Measurements from ENCODE around the gene HOXD10.
A peak's percentile ranks its signal among the peaks of the same experiment; 100 is the strongest.

The HOXD10 gene

DNA sequence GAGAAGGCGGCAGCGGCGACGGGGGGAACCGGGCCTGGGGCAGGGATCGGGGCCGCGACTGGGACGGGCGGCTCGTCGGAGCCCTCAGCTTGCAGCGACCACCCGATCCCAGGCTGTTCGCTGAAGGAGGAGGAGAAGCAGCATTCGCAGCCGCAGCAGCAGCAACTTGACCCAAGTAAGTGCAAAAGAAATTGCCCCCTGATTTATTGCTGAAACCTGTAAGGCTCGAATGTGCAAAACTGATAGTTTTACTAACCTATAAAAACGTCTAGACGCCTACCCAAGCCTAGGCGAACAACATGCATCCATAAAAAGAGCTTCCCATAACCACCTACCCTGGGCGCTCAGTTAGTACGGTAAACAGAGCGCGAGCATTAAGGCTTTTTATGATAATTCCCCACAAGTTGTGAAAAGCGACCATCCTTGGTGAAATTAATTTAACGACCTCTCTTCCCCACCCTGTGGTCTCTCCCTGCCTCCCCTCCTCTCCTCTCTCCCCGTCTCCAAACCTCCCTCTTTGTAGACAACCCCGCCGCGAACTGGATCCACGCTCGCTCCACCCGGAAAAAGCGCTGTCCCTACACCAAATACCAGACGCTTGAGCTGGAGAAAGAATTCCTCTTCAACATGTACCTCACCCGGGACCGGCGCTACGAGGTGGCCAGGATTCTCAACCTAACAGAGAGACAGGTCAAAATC is 7.0 kb downstream of the HOXD10 start:
- no peak for DNase-seq (ENCODE audit: low read depth)

DNA sequence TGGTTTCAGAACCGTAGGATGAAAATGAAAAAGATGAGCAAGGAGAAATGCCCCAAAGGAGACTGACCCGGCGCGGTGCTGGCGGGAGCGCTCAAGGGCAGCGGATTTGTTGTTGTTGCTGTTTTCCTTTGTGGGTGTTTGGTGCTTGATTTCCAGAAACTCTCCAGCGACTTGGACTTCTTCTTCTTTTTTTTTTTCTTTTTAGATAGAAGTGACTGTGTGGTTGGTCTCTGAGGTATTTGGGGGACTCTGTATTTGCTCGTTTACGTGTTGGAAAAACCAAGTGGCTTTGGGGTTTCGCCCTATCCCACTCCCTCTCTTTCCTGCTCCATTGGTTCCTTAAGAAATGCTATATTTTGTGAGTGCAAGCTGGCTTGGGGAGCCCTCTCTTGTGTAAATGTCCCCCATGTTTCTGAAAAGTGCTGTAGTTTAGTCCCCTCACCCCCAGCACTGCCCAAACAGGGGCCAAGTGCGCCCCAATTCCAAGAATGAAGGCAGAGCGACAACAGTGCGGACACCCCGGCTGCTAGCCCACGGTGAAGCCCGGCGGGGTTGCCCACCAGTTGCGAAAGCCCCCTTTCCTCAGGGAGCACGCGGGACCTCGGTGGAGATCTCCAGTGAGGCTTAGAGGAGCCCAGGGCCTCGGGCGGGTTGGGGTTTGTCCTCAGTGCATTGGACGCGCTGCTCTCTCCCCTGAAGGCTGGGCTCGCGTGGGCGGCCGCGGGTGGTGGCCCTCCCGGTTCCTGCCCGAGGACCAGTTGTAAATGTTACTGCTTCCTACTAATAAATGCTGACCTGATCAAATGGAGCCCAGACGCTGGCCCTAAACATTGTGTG is 7.8 kb downstream of the HOXD10 start:
- DNase-seq (ENCODE audit: low read depth): no peak

DNA sequence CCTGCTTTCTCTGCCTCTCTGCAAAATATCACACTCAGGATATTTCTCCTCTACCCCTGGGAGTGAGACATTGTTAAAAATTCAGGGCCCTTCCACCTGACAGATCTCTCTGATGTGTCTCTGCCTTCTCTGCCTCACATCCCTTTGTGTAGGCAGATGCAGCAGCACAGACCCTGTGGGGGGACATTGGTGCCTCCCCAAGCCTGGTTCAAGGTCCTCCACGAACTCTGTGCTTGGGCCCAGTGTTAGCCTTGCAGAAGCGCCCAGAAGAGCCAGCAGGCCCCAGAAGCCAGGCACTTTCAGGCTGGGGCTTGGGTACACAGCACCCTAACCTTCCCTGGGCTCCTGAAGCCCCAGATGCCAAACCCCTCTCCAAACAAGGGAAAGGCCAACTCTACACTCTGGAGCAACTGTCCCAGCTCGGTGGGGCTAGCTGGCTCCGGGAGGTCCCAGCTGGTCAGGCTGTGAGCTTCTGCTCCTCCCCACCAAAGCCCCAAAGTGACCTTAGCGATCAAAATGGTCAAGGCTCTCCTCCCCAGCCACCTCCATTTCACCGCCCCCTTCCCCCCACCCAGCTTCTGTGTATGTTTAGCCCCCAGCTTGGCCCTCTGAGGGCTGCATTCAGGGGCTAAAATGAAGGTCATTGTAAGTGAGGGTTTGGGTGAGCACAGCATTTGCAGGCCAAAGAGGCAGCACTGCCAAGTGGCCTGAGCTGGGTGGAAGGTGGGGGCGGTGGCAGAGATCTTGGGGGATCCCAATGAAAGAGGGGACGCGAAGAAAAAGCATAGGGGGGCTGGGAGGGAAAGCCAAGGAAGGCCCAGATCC is 8.6 kb downstream of the HOXD10 start:
- no peak for DNase-seq (ENCODE audit: low read depth)

- DNase-seq (ENCODE audit: low read depth): no peak
These were observed 9.1 kb downstream of the HOXD10 start for GRCh38 chr2:176125772-176126054.

GRCh38 chr2:176126929-176127773 is 10.6 kb downstream of the HOXD10 start:
- no peak for DNase-seq (ENCODE audit: low read depth)

DNA sequence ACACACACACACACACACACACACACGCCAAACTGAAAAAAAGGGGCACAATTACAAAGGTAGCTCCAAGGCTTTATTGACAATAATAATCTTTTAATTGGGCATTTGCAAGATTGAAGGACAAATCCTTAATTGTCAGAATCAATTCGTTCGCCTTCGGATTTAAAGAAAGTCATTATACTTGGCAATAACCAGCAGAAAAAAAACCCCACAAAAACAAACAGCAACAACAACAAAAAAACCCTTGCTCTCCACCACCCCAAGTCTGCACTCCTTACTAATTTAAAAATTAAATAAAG is 11.1 kb downstream of the HOXD10 start:
- DNase-seq (ENCODE audit: low read depth): no peak

DNA sequence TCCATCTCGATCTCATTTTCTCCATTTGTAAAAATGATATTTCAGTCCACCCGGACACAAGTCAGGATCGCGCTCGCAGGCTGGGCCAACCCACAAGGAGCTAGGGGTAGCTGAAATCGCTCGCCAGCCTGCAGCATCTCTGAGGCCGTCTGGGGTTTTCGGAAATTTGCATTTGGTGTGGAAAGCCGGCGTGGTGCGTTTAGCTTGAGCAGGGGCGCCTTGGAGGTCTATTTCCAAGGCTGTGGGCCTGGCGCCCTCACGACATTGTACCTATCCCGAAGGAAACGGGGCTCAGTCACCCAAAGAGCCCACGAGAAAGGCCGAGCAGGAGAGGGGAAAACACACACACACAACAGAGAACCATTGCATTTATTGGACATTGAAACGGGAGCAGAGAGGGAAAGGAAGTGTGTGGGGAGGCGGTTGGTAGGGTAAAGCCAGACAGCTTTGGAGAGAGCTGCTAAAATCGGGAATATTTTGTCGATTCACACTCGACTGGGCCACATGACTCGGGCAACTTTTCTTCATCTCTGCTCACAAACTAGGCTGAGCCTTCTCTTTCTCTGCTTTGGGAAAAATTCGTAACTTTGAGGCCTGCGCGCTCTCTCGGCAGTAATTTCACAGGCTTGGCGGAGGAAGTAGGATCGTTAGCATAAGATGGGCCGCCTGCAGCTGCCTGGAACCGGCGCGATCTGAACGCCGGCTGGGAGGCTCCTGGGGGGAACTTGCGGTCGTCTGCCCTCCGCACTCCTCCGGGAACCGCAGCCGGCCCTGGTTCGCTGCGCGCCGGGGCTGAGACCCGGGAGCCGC is 11.8 kb downstream of the HOXD10 start:
- DNase-seq (ENCODE audit: low read depth): no peak

DNA sequence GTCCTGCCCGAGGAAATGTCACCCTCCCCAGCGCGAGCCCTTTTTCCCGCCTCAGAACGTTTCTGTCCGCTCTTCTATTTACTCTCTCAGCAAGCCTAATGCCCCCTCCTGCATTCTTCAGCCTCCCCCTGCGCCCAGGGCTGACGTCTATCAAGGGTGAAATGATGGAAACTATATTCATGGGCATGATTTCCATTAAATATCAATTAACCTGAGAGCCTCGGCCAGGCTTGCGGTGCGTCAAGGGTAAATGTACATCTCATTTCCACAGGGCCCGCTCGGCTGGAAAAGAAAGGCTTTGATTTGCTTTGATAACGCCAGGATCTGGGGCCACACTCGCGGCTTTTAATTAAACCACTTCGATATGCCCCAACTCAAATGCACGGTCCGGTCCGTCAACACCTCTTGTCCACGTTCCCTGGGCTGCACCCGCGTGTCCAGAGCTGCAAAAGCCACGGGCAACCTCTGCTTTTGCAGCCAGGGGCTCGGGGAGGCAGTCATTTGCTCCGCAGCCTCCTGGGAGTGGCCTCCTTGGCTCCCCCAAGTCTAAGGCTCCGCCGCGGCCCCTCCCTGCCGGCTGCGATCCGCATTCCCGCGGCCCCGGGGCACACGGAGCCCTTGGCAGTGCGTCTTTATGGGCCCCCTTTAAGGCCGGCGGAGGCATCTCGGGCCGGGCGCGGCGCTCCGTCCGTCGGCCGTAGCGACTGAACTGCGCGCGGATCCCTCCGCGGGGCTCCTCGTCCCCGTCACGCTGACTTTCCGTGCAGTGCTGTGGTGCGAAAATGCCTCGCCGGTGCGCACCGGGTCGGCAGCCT is 12.6 kb downstream of the HOXD10 start, which contains the start of gene HOXD8:
TSS of gene HOXD8 (plus strand) at position 724 of the 815 bp plus-strand sequence. CDS start 662 bp downstream, outside the sequence.
- DNase-seq (ENCODE audit: low read depth): peak; percentile 71

GRCh38 chr2:176129813-176130146 is 13.2 kb downstream of the HOXD10 start:
- DNase-seq (ENCODE audit: low read depth): no peak

GRCh38 chr2:176130147-176130956 is 13.8 kb downstream of the HOXD10 start:
- DNase-seq (ENCODE audit: low read depth): no peak

- DNase-seq (ENCODE audit: low read depth): no peak
These were observed 14.6 kb downstream of the HOXD10 start for GRCh38 chr2:176130957-176131847.

DNA sequence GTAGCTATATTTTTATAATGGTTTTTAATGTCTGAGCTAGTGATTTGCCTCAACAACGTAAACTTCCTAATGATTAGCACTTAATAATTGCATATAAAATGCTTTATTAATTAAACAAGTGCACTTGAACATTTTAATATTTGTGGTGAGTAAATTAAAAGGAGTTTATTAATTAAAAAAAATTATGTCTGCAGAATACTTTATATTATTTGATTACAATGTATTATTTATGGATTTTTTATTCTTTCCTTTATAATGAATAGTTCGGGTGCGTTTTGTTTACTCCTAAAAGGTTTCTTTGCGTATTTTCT is 15.2 kb downstream of the HOXD10 start:
- no peak for DNase-seq (ENCODE audit: low read depth)

DNA sequence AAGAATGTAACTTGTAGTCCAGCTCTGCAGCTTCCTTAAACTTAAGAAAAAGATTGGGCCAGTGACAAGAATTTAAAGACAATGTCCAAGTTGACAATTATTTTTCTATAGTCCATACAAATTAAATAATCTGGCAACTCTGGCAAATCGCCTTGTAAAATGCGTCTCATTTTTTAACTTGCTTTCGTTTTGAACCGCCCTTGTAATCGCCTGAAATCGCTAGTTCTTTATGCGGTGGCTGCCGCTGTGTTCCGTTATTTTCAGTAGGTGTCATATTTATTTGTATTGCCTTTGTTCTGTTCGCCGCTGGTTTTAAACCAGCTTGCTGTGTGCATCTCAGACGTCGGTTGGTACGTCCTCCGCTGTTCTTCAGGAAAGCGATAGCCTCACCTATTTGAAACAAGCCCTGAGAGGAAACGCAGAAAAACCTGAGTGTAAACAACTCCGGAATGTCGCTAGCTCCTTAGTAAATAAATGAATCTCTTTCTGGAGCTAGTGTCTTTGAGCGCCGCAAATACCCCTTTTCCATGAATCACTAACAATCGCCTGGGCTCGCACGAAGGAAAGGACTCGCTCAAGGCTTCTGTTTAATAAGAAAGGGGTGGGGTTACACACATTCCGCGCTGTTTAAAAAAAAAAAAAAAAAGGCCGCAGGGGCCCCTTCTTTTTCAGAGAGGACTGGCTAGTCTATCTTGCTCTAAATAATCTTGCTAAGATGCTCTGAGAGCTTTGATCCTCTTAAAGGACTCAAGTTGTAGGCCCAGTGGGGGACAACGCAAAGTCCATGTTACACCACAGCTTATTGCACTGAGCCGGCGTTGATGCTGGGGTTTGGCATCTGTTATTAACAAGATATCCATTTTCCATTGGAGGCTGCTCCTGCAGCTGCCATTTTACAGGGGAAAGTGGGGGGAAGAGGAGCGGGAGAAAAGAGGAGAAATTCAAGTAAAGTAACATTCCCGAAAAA is 15.9 kb downstream of the HOXD10 start:
- DNase-seq (ENCODE audit: low read depth): no peak

GRCh38 chr2:176133389-176133788 is 16.8 kb downstream of the HOXD10 start:
- DNase-seq (ENCODE audit: low read depth): no peak

- DNase-seq (ENCODE audit: low read depth): no peak
These were observed 17.5 kb downstream of the HOXD10 start for GRCh38 chr2:176134035-176134434.

DNA sequence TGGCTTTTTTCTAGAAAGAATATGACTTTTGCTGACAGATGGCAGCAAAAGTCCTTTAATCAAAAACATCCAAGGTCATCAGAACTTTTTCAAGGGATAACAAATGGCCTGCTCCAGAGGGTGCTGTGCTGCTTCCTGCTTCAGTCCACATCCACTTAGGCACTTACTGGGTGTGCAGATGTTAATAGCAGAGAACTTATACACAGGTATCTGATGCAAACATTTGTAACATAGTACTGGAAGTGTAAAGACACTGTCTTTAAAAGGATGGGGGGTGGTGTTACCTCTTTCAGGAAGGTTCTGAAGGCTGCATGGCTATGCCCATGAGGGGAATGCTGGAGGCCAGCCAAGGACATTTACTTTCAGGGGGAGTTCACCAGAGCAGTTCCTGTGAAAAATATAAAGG is 18.5 kb downstream of the HOXD10 start:
- DNase-seq (ENCODE audit: low read depth): no peak
